ENCODE measurements around the gene ZBTB7A.

ZBTB7A gene

GRCh38 chr19:4034048-4035017, 32.4 kb downstream of the ZBTB7A start:
- no peak for DNase-seq (ENCODE audit: low read depth in 1 of 2, low spot score in 1 of 2)
- TF ChIP-seq GABPA (IDR thresholded peaks at IDR 0.05; ENCODE audit: low read depth) (no peak), POLR2AphosphoS5 (IDR thresholded peaks at IDR 0.05; ENCODE audit: low read depth) (no peak), CTCF (IDR thresholded peaks at IDR 0.05; ENCODE audit: insufficient read depth, low read length) (no peak), SPI1 (IDR thresholded peaks at IDR 0.05; ENCODE audit: borderline replicate concordance, low read depth) (no peak), REST (IDR thresholded peaks at IDR 0.05; ENCODE audit: insufficient replicate concordance, low read depth) (no peak)
- H3K27me3 ChIP-seq (ENCODE audit: insufficient read depth, poor library complexity, severe bottlenecking) = no peaks in the 10 kb centered on the region
- no peak overlapping the region for H3K27ac ChIP-seq (replicated peaks)
- H3K4me3 ChIP-seq (replicated peaks; ENCODE audit: insufficient read depth, low read length) = no peak overlapping the region

GRCh38 chr19:4033028-4033956, 33.4 kb downstream of the ZBTB7A start:
- Histone ChIP-seq H3K4me3 (replicated peaks; ENCODE audit: insufficient read depth, low read length) (no peak overlapping the region), H3K27me3 (ENCODE audit: insufficient read depth, poor library complexity, severe bottlenecking) (no peaks in the 10 kb centered on the region), H3K27ac (replicated peaks) (no peak overlapping the region)
- TF ChIP-seq POLR2AphosphoS5 (IDR thresholded peaks at IDR 0.05; ENCODE audit: low read depth) (no peak), REST (IDR thresholded peaks at IDR 0.05; ENCODE audit: insufficient replicate concordance, low read depth) (no peak), SPI1 (IDR thresholded peaks at IDR 0.05; ENCODE audit: borderline replicate concordance, low read depth) (no peak)
- DNase-seq (ENCODE audit: low read depth in 1 of 2, low spot score in 1 of 2) = no peak

- no peak overlapping the region for H3K27ac ChIP-seq (replicated peaks)
- TF ChIP-seq GABPA (IDR thresholded peaks at IDR 0.05; ENCODE audit: low read depth) = no peak
- TF ChIP-seq SPI1 (IDR thresholded peaks at IDR 0.05; ENCODE audit: borderline replicate concordance, low read depth) = no peak
- TF ChIP-seq REST (IDR thresholded peaks at IDR 0.05; ENCODE audit: insufficient replicate concordance, low read depth) = no peak
- no peak for TF ChIP-seq POLR2AphosphoS5 (IDR thresholded peaks at IDR 0.05; ENCODE audit: low read depth)
- no peak for TF ChIP-seq CTCF (IDR thresholded peaks at IDR 0.05; ENCODE audit: insufficient read depth, low read length)
Observed at GRCh38 chr19:4032436-4032835, 34.3 kb downstream of the ZBTB7A start.

More at GRCh38 chr19:4032436-4032835, 34.3 kb downstream of the ZBTB7A start:
- Histone ChIP-seq H3K4me3 (replicated peaks; ENCODE audit: insufficient read depth, low read length) (no peak overlapping the region), H3K27me3 (ENCODE audit: insufficient read depth, poor library complexity, severe bottlenecking) (no peaks in the 10 kb centered on the region)
- no peak for DNase-seq (ENCODE audit: low read depth in 1 of 2, low spot score in 1 of 2)

All from HL-60 (cell line).